HG03103 (cell line): ENCODE results near the gene BTBD10.
"Not testable (repeated sequence)": the region's sequence is repeated elsewhere in the genome, so short reads cannot be mapped to it uniquely, and the experiment has no call there.

Source experiments
- ATAC-seq: cut with Tn5 transposase; IDR thresholded peaks from one replicate; pipeline ENCODE4 v1.9.1; 2021; ENCODE audit warnings: low read depth; ENCODE audit not compliant: unreplicated experiment

The BTBD10 gene

DNA sequence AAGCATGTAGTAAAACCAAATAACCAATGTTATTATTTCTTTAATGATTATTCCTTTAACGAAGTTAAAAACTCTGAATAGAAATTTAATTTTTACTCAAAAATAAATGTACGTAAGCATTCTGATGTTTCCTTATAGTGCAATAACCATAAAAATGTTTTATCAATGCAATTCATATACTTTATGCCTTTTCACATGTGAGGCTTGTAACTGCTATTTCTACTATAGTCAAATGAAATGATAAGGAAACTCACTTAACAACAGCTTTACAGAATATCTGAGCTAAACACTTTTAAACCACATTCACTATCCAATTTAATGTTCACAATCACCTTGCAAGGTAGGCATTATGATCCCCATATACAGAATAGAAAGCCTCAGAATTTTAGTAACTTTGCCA lies 17.4 kb downstream of the BTBD10 start:
- no peak for ATAC-seq

DNA sequence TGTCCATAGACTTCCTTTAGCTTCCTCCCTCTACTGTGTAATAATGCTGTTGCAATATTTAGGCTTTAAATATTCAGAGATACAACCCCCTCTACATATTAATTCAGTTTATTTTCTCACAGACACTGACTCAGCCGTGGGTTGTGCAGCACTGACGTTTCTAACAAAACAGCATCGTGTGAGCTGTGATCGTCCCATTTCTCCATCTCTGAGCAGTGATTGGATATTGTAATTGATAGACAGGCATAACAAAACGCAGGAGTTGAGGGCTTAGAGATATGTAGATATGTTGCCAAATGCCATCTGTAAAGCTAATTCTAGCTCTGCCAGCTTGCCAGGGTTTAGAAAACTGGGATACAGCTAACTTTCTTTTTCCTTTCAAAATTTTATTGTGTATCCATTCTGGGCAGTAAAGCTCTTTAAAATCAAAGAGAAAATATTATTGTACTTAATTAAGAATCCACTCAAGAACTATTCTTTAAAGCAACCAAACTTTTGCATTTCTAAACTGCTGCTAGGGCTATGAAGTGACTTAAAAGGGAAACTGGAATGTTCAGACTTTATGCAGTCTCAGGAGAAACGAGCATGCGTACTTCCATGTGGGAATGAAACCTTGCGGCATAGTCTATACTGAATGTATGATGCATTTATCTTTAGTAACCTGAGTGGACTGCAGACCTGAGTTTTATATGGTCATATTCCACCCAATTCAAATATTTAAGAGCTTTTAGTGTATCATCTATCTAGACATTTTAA lies 22.7 kb downstream of the BTBD10 start:
- ATAC-seq = no peak

DNA sequence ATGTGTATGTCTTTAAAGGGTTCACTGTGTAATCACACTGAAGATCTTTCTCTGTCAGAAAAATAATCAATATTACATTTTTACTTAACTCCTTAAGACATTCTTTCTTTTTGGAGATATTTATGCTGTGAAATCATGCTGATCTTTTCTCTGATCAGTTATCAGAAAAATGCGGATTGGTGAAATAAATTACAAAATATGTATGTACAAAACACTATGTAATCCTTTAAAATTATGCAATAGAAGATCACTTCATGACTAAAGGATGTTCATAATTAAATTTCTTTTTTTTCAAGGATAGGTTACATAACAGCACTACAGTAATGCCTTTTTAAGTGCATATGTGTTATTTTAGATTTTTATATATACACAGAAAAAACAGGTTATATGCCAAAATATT lies 24.7 kb downstream of the BTBD10 start:
- ATAC-seq = no peak

DNA sequence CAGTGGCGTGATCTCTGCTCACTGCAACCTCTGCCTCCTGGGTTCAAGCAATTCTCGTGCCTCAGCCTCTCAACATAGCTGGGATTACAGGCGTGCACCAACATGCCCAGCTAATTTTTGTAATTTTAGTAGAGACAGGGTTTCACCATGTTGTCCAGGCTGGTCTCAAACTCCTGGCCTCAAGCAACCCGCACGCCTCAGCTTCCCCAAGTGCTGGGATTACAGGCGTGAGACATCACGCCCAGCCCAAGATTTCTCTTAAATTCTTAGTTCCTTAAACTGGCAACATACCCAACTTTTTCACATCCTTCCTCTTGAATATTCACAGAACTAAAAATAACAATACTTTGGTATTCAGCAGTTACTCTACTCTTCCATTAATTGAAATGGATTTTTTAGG lies 26.2 kb downstream of the BTBD10 start:
- ATAC-seq = not testable (repeated sequence)

- ATAC-seq = no peak
Observed at GRCh38 chr11:13434247-13435205, 28.5 kb downstream of the BTBD10 start.

DNA sequence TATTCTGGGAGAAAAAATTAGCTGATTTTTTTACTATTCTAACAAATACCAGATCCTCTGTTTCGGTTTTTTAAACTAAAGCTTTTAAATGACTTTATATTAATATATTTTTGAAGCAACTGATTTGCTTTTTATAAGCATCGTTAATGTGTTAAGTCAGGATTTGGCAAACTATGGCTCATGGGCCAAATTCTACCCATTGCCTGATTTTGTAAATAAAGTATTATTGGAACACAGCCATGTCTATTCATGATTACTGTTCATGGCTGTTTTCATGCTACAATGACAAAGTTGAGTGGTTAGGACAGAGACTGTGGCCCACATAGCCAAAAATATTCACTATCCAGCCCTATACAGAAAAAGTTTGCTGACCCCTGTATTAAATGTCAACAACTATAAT lies 29.6 kb downstream of the BTBD10 start:
- ATAC-seq = no peak

DNA sequence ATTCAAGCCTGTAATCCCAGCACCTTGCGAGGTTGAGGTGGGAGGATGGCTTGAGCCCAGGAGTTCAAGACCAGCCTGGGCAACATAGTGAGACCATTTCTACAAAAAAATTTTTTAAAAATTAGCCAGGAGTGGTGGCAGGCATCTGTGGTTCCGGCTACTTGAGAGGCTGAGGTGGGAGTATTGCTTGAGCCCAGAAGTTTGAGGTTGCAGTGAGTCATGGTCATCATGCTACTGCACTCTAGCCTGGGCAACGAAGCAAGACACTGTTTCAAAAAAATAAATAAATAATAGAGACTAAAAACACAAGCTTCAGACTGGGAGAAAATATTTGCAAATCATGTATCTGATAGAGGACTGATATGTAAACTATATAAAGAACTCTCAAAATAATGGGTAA lies 33.2 kb downstream of the BTBD10 start:
- ATAC-seq = no peak

GRCh38 chr11:13429288-13429687 lies 33.7 kb downstream of the BTBD10 start:
- ATAC-seq = no peak

DNA sequence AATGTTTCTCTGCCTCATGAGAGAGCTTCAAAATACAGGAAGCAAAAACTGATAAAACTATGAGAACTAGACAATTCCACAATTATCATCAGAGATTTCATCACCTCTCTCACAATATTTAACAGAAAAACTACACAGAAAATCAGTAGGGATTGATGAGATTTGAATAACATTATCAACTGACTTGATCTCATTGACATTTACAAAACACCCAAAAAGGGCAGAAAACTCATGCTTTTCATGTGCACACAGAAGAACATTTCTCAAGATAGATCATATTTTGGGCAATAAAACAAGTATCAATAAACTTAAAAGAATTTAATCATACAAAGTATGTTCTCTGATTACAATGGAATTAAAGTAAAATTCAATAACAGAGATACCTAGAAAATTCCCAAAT lies 35.6 kb downstream of the BTBD10 start:
- ATAC-seq = no peak

GRCh38 chr11:13423372-13423771 lies 39.6 kb downstream of the BTBD10 start:
- ATAC-seq = no peak

GRCh38 chr11:13421561-13421960 lies 41.5 kb downstream of the BTBD10 start:
- no peak for ATAC-seq

DNA sequence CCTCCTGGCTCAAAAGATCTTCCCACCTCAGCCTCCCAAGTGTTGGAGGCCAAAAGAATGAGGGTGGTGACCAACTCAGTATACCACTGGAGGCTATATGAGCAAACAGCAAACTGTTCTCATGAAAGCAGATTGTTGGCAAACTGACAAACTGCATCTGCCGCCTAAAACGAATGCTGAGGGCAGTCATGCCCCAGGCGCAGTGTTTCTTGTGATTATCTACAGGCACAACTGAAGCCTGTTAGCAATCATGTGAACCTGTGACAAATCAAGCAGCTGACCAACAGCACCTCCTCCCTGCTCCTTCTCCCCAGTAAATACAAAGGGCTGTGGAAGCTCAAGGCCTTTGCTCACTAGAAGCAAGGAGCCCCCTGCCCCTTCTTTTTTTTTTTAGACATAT lies 47.8 kb downstream of the BTBD10 start:
- ATAC-seq = no peak

DNA sequence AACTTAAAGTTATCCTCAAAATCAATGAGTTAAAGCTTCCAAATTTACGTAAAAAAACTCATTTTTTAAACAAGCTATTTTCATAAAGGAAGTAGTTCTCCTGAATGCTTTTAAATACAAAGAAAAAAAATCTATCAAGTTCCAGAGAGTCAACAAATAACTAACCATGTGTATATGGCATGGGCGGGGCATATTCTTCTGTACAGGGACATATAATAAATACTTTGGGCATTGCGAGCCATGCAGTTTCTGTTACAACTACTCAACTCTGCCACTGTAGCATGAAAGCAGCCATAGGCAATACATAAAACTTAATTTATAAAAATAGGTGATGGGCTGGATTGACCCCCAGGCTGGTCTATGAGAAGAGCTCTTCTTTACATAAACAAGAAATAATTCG lies 57.8 kb downstream of the BTBD10 start:
- no peak for ATAC-seq

DNA sequence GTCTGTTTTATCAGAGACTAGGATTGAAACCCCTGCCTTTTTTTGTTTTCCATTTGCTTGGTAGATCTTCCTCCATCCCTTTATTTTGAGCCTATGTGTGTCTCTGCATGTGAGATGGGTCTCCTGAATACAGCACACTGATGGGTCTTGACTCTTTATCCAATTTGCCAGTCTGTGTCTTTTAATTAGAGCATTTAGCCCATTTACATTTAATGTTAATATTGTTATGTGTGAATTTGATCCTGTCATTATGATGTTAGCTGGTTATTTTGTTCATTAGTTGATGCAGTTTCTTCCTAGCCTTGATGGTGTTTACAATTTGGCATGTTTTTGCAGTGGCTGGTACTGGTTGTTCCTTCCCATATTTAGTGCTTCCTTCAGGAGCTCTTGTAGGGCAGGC lies 64.7 kb downstream of the BTBD10 start:
- not testable (repeated sequence) for ATAC-seq

GRCh38 chr11:13391217-13391616 lies 71.8 kb downstream of the BTBD10 start:
- no peak for ATAC-seq

- no peak for ATAC-seq
Observed at GRCh38 chr11:13388741-13389140, 74.3 kb downstream of the BTBD10 start.

GRCh38 chr11:13386567-13386966 lies 76.5 kb downstream of the BTBD10 start:
- ATAC-seq = no peak

GRCh38 chr11:13384908-13385640 lies 77.9 kb downstream of the BTBD10 start:
- ATAC-seq = no peak

DNA sequence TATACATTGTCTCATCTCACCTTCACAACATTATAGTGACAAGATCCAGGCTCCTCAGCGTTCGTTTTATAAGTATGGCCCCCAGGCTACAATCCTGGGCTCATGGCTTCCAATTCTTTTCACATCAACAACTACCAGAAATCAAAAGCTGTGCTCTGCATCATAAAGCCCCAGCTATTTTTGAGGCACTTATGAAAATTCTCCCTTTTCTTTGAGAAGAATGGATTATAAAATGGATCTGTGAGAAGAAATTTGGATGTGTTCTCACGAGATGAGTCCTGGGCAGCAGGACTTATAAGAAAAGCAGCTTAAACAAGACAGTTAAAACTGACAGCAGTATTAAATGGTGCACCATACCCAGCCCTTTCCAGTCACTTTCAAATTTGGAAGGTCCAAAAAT lies 80.3 kb downstream of the BTBD10 start:
- ATAC-seq = no peak

- ATAC-seq = no peak
Observed at GRCh38 chr11:13380731-13381130, 82.3 kb downstream of the BTBD10 start.

- no peak for ATAC-seq
Observed at GRCh38 chr11:13378316-13378715, 84.7 kb downstream of the BTBD10 start.
